Measurements from ENCODE around the gene ZNF574.

- TF ChIP-seq, protein P1, sequence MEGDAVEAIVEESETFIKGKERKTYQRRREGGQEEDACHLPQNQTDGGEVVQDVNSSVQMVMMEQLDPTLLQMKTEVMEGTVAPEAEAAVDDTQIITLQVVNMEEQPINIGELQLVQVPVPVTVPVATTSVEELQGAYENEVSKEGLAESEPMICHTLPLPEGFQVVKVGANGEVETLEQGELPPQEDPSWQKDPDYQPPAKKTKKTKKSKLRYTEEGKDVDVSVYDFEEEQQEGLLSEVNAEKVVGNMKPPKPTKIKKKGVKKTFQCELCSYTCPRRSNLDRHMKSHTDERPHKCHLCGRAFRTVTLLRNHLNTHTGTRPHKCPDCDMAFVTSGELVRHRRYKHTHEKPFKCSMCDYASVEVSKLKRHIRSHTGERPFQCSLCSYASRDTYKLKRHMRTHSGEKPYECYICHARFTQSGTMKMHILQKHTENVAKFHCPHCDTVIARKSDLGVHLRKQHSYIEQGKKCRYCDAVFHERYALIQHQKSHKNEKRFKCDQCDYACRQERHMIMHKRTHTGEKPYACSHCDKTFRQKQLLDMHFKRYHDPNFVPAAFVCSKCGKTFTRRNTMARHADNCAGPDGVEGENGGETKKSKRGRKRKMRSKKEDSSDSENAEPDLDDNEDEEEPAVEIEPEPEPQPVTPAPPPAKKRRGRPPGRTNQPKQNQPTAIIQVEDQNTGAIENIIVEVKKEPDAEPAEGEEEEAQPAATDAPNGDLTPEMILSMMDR (IDR thresholded peaks at IDR 0.05; ENCODE audit: low read depth, low read length), result no peak
- TF ChIP-seq EZH2phosphoT487 (IDR thresholded peaks at IDR 0.05; ENCODE audit: low read depth), result no peak
These were observed 22.7 kb upstream of the ZNF574 start for GRCh38 chr19:42053037-42053935.
